GM19240 (cell line): ENCODE results near the gene SLC19A1.

Source experiments
- DNase-seq: peaks from one replicate; pipeline ENCODE4 v3.0.0; 2011; ENCODE audit warnings: low spot score; ENCODE audit not compliant: insufficient read length

Gene SLC19A1

DNA sequence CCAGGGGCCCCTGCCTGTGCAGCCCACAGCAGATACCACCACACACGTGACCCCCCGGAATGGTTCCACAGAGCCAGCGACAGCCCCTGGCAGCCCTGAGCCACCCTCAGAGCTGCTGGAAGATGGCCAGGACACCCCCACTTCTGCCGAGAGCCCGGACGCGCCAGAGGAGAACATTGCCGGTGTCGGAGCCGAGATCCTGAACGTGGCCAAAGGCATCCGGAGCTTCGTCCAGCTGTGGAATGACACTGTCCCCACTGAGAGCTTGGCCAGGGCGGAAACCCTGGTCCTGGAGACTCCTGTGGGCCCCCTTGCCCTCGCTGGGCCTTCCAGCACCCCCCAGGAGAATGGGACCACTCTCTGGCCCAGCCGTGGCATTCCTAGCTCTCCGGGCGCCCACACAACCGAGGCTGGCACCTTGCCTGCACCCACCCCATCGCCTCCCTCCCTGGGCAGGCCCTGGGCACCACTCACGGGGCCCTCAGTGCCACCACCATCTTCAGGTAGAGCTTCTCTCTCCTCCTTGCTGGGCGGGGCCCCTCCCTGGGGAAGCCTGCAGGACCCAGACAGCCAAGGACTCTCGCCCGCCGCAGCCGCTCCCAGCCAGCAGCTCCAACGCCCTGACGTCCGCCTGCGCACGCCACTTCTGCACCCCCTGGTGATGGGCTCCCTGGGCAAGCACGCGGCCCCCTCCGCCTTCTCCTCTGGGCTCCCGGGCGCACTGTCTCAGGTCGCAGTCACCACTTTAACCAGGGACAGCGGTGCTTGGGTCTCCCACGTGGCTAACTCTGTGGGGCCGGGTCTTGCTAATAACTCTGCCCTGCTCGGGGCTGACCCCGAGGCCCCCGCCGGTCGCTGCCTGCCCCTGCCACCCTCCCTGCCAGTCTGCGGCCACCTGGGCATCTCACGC lies 86.3 kb downstream of the SLC19A1 start:
- no peak for DNase-seq

DNA sequence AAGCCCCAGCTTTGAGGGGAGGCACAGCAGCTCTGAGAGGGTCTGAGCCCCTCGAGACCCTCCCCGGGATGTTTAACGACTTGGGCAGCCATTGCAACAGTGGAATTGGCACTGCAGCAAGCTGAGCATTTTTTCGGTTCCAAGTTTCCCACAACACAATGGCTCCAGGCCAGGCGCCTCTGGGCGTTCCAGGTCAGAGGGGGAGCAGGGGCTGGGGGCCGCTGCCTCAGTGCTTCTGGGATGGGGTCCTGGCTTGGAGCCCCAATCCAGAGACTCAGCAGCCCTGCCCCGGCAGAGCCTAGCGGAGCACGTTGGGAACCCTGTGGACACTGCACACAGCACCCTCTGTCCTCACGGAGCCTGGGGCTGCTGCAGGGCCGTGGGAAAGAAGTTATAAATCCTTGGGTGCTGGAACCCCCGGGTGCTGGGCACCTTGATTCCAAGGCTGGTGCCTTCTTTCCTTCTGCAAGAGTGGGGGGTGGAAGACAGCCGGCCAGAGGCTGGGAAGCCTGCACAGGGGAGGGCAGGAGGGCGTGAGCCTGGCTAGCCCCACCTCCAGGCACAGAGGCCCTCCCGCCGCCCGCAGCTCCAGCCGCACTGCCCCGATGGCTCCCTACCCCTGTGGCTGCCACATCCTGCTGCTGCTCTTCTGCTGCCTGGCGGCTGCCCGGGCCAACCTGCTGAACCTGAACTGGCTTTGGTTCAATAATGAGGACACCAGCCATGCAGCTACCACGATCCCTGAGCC lies 87.1 kb downstream of the SLC19A1 start:
- DNase-seq = no peak

DNA sequence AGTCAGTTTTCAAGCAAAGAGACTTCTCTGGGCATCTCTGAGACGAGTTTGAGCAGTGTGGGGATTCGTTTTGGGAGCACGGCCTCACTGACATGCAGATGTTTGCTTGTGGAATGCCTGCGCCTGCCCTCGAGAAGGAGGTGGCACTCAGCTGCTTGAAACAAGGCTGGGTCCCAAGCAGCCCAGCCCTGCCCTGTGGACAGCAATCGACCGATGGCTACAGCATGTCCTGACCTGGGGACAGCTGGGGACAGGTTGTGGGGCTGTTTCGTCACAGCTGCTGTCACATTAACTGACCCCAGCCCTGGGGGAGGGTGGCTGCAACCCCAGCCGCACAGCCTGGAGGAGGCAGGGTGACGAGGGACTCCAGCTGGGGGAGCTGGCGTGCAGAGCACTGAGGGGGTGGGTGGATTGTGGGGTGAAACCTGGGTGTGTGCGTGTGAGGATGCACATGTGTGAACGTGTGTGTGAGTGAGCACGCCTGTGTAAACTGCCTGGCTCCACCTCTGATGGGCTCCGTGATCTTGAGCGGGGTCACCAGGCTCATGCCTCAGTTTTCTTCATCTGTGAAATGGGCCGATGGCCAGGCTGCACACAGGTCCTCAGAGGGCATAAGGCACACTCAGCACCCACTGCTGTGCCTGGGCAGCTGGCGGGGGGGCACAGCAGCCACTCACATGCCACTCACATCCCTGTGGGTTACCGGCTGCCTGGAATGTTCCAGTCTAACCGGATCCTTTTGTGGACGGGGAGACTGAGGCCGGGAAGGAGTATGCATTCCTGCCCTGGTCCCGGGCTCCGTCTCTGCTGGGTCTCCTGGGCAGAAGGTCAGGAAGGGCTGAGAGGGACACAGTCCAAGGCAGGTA lies 87.9 kb downstream of the SLC19A1 start:
- DNase-seq = no peak

DNA sequence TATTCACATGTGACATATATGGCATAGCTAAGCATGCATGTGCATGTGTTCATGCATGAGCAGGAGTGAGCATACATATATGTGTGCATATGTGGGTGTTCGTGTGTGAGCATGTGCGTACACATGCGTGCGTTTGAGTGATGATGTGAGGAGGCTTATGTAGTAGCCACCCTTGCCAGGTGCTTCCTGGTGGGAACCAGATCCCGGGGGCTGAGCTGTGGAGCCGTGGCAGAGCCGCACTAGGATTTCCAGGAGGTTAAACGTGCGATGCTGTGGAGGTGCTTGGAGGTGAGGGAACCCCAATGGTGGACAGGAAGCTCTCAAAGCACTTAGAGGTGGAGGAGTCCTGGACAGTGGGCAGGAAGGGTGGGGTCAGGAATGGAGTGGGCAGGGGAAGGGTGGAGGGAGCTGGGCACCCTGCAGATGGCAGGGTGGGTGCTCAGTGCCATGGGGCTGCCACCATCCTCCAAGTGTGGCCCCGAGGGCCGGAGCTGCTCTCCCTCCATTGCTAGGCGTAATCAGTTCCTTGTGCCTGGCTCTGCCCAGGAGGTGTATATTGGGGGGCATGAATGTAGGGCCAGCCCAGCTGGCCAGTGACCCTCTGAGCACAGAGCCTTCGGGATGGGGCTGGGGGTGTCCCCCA lies 88.8 kb downstream of the SLC19A1 start:
- DNase-seq = no peak

- no peak for DNase-seq
Observed at GRCh38 chr21:45452696-45453307, 89.4 kb downstream of the SLC19A1 start.

- DNase-seq = no peak
Observed at GRCh38 chr21:45451771-45452182, 90.5 kb downstream of the SLC19A1 start.

- DNase-seq = no peak
Observed at GRCh38 chr21:45451091-45451740, 91.0 kb downstream of the SLC19A1 start.

GRCh38 chr21:45450423-45451090 lies 91.7 kb downstream of the SLC19A1 start:
- DNase-seq = no peak

DNA sequence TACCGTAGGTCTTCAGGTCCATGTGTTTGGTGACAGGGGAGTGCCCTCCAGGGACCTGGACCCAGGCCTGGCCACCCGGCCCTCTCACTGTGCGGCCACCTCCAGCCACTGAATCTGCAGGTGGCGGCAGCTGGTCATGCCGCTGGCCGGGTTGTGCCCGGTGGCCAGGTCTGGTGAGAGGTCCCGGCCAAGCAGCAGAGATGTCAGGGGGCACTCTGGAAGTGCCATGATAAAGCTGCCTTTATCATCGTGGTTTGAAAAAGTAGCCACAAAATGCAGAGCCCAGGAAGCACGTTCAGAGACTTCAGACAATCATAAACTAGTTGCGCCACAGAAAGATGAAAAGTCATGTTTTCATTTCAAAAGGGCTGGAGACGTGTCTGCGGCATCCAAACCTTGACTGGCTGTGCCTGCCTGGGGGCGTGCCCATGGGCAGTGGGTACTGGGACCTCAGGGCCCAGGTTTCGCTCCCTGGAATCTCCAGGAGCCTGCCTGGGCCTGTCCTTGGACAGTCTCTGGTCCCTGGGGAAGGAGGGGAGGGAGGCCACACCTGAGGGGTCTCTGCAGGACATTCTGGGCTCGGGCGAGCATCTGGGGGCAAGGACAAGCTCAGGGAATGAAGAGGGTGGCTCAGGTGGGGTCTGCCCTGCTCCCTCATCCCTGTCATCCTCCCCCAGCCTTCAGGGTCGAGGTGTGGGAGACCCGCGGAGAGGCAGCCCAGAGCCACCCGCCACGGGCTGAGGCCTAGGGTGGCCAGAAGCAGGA lies 92.4 kb downstream of the SLC19A1 start:
- DNase-seq = no peak

DNA sequence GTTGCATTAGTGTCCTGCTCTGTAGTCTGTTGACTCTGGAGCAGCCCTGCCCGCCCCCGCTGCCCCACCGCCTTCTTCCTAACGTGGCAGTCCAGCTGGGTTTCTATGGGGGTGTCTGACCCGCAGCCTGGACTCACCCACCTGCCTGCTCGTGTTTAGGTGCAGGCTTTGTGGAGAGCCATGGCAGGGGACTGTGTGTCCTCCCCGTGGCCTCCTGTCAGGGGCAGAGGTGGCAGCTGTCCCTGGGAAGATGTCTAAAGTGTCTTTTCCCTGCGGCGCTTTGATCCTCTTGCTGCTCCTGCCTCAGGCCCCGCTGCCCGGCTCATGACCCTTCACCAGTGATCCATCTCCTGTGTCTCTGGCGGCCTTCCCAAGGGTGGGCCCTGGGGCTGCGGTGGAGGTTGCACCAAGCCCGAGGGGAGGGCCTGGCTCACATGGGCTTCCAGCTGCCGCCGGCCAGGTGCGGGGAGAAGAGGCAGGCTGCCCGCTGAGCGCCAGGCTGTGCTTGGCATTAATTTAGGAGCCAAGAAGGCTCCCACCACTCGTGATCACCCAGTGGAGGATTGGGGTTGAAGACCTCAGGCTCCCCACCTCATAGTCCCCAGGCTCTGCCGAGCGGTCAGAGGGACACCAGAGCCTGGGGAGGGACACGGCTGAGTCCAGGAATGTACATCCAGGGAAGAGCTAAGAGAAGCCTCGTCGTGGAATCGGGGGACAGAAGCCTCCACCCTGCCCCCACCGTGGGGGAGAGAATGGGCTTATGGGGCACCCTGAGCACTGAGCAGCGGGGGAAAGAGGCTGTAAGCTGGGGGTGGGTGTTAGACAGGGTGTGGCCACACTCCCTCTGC lies 93.2 kb downstream of the SLC19A1 start:
- DNase-seq = no peak

DNA sequence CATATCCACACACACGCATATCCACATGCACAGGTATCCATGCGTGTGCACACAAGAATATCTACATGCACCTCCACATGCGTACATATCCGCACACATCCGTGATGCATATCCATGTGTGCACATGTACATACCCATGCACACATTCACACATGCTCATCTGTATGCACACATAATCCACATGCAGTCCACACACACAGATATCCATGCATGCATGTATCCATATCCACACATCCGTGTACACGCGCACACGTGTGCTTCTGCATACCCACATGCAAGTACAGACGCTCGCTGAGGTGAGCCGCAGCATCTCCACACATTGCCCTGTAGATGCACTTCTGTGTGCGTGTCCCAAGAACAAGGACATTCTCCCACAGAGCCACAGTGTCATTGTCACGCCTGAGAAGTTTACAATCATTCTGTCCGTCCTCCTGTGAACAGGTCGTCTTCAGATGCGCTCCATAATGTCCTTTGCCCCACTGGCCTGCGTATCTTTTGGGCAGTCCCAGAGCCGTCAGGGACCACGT lies 93.9 kb downstream of the SLC19A1 start:
- no peak for DNase-seq
